ENCODE measurements around the gene FAM222B. TPM values are rescaled to one million over a fixed set of nuclear protein-coding genes. Genes with fewer than 3 reads are reported as not detected.

FAM222B gene
- total and polyA plus RNA-seq, 9 of the 15 experiments (the other 6 are each of a cell fraction or from before 2014, with no cell fraction given): 4.0 to 34.6 (median 7.5) TPM

GRCh38 chr17:28860363-28860808 lies 17.8 kb upstream of the FAM222B start (continued):
- TF ChIP-seq ESRRA (IDR thresholded peaks at IDR 0.05; ENCODE audit: borderline replicate concordance, low read depth) (0 out of 2 replicates have a peak, but pooled peaks have one; percentile 47), HDGF (IDR thresholded peaks at IDR 0.05) (peak; percentile 63; the same call in 1 of the 2 replicates), SPI1 (IDR thresholded peaks at IDR 0.05; ENCODE audit: borderline replicate concordance, low read depth, low read length) (peak; percentile 20; the same call in 1 of the 2 replicates), JUN (IDR thresholded peaks at IDR 0.05; ENCODE audit: borderline replicate concordance, low read depth, low read length) (peak; percentile 76; the same call in 1 of the 2 replicates), JUN (CRISPR knock-in tag; IDR thresholded peaks at IDR 0.05; ENCODE audit: borderline replicate concordance) (no peak)

- intact Hi-C loops (cut with micrococcal nuclease): no loop called here
Observed at GRCh38 chr17:28858801-28859355, 16.3 kb upstream of the FAM222B start.

More at GRCh38 chr17:28858801-28859355, 16.3 kb upstream of the FAM222B start:
- TF ChIP-seq SMARCB1 (IDR thresholded peaks at IDR 0.05; ENCODE audit: insufficient read length, low read depth): no peak
- TF ChIP-seq POLR2AphosphoS5 (IDR thresholded peaks at IDR 0.05; ENCODE audit: control insufficient read depth, insufficient read depth, low read depth, low read length): peak; percentile 41; the same call in 1 of the 2 replicates
- Histone ChIP-seq H3K27me3 (ENCODE audit: control insufficient read depth in 2 of 2, insufficient read depth in 2 of 2, low read length in 2 of 2) (no peaks in the 10 kb centered on the region), H3K79me2 (ENCODE audit: control insufficient read depth, insufficient read depth, low read length) (peaks cover 81% of the 10 kb centered on the region), H3K27ac (ENCODE audit: extremely low read depth, low read depth, low read length) (peak overlapping the region; percentile 25), H3K36me3 (ENCODE audit: control insufficient read depth, insufficient read depth, low read length) (peaks cover 44% of the 10 kb centered on the region), H3K9ac (ENCODE audit: insufficient read depth in 1 of 2, low read depth in 2 of 2, low read length in 2 of 2) (peak overlapping the region; percentile 42 to 65; a peak in 3 of 4 replicates), H3K4me3 (no peak overlapping the region), H3K4me2 (ENCODE audit: insufficient read depth, low read length) (peak overlapping the region; percentile 54), H3K9me1 (ENCODE audit: control insufficient read depth, insufficient read depth, low read length) (no peaks in the 10 kb centered on the region), H3K4me1 (replicated peaks in 1 of 2; ENCODE audit: control insufficient read depth in 2 of 2, insufficient read depth in 2 of 2, low read length in 2 of 2) (peaks cover 31 to 40% of the 10 kb centered on the region in 2 experiments), H4K20me1 (replicated peaks; ENCODE audit: control insufficient read depth, insufficient read depth, low read length) (no peaks in the 10 kb centered on the region), H2AFZ (ENCODE audit: low read depth, low read length) (no peak overlapping the region), H3K9me3 (replicated peaks; ENCODE audit: control insufficient read depth, insufficient read depth, low read depth, low read length) (no peaks in the 10 kb centered on the region)
- in situ Hi-C loops (cut with MboI): no loop called here
- DNase-seq (ENCODE audit: extremely low read depth in 1 of 4, low spot score in 3 of 4) (peak in 1 of 4 experiments; percentile 5), ATAC-seq (no peak), FAIRE-seq (no peak)
- ChIA-PET POLR2A (interaction anchor here (0.5 to 7.5 kb wide), 10 partner anchors 10 to 132 kb away, joined by 3 to 49 read pairs (median 4); partner anchors contain the start of gene FAM222B), CTCF (ENCODE audit: low intra/inter-chr PET ratio) (no interaction called here)
- 43% methylated on average over 2 of the region's 2 CpGs for WGBS (ENCODE audit: insufficient coverage, low coverage, missing lambda C conversion rate)
- BruUV-seq (replicated peaks): no TSS peak

All from K562 (cell line).